Choroid plexus epithelial cell (primary cell): Measurements from ENCODE around the gene PACSIN2.
"Not testable (repeated sequence)": the region's sequence is repeated elsewhere in the genome, so short reads cannot be mapped to it uniquely, and the experiment has no call there.

ENCODE experiments used
- DNase-seq: peaks from one replicate; pipeline ENCODE4 v3.0.0-alpha.2; 2010; ENCODE audit warnings: low read depth
- H3K4me3 ChIP-seq: 2 replicates; pipeline ENCODE4 v1.5.1; 2011; ENCODE audit warnings: low read depth, mild to moderate bottlenecking, control low read depth, low read length, moderate library complexity
- TF ChIP-seq, protein P1 (sequence below): conservative IDR thresholded peaks from 2 replicates; pipeline ENCODE4 v1.5.1; 2011; ENCODE audit warnings: low read depth, mild to moderate bottlenecking, control low read depth, inconsistent platforms, low read length, moderate library complexity

Gene PACSIN2

DNA sequence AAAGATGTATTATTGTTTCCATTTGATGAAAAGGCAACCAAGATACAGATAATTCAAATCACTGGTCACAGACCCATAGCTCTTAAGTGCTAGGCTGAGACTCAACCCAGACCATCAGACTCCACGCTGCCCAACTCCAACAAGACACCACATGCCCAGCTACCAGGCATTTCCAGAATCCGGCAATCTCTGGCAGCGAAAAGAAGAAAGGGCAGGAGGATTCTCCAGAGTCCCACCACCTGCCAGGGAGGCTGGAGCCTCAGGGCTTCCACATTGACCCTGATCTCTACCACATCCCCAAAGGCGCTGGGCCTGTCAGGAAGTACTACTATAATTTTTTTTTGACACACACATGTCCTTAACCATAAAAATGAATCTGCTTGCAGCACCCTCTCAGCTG, 96.4 kb downstream of the PACSIN2 start:
- H3K4me3 ChIP-seq: no peak overlapping the region
- TF ChIP-seq, protein P1, sequence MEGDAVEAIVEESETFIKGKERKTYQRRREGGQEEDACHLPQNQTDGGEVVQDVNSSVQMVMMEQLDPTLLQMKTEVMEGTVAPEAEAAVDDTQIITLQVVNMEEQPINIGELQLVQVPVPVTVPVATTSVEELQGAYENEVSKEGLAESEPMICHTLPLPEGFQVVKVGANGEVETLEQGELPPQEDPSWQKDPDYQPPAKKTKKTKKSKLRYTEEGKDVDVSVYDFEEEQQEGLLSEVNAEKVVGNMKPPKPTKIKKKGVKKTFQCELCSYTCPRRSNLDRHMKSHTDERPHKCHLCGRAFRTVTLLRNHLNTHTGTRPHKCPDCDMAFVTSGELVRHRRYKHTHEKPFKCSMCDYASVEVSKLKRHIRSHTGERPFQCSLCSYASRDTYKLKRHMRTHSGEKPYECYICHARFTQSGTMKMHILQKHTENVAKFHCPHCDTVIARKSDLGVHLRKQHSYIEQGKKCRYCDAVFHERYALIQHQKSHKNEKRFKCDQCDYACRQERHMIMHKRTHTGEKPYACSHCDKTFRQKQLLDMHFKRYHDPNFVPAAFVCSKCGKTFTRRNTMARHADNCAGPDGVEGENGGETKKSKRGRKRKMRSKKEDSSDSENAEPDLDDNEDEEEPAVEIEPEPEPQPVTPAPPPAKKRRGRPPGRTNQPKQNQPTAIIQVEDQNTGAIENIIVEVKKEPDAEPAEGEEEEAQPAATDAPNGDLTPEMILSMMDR: no peak
- DNase-seq: no peak

GRCh38 chr22:42917358-42917757, 97.6 kb downstream of the PACSIN2 start:
- not testable (repeated sequence) for DNase-seq, H3K4me3 ChIP-seq

- no peak overlapping the region for H3K4me3 ChIP-seq
- no peak for DNase-seq
- TF ChIP-seq, protein P1: no peak
Measured at GRCh38 chr22:42915980-42916765, 98.8 kb downstream of the PACSIN2 start.

DNA sequence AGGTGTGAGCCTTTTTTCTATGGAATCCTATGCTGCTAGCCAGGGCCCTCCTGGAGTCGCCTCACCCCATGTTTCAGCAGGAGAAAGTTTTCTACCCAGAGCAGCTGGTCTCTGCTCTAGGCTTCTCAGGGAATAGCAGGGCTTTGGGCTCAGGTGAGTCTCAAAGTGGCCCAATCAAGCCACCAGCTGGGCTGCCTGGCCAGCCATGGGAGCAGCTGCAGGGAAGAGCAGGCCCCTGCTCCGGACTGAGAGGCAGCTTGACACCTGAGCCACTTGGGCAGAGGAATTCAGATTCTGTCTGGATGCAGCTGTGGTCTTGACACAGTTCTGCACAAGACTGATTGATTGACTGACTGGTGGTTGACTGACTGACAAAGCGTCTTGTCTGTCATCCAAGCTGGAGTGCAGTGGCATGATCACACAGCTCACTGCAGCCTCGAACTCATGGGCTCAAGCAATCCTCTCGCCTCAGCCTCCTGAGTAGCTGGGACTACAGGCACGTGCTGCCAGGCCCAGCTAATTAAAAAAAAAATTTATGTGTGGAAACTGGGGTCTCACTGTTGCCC, 100.4 kb downstream of the PACSIN2 start:
- TF ChIP-seq, protein P1: no peak
- no peak overlapping the region for H3K4me3 ChIP-seq
- DNase-seq: no peak

- TF ChIP-seq, protein P1: no peak
- DNase-seq: no peak
Measured at GRCh38 chr22:42913874-42914510, 101.0 kb downstream of the PACSIN2 start.

DNA sequence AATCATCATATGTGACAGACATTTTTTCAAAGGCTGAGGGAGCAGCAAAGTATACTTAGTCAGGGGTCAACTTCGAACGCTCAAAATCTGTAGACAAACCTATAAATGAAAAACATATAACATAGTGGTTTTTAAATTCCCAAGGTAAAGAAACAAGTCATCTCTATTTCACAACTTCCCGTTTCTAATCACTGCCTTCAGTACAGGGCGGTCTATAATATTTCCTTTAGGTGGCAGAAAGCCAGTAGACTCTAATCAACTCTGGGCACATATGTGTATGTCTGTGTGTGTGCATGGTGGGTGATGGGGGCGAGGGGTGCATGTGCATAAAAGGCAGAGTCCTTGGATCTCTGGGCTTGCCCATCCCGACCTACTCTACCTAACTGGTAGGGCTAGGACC, 102.9 kb downstream of the PACSIN2 start:
- H3K4me3 ChIP-seq: no peak overlapping the region
- peak; percentile 38 for DNase-seq
- TF ChIP-seq, protein P1: no peak

More at GRCh38 chr22:42913874-42914510, 101.0 kb downstream of the PACSIN2 start:
- no peak overlapping the region for H3K4me3 ChIP-seq

DNA sequence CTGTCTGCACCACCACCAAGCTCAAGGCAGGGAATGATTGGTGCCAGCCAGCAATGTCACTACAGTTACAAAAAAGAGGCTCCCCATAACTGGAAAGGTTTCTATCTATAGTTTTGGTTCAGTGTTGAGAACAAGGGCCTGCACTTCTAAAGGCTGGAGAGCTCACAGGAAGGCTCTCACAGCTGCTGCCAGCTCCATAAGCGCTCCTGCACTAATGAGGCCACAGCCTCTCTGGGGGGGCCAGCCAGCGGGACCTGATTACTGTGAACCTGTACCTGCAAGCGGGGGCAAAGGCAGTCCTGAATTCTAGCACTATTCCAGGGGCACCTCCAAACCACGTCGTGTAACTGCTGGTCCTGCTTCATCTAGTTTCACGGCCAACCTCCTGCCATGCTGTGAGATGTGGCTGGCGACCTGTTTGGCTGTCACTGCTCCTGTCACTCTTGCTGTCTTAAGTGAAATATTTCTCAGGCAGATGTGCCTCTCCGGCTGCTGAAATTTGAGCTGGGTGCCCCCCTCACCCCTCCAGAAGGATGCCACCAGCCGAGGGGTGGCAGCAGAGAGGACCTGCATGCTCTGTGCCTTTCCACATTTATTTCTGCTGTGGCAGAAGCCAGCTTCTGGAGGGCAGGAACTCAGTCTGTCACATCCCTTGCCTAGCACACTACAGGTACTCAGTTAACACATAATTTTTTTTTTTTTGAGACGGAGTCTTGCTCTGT, 104.6 kb downstream of the PACSIN2 start:
- DNase-seq: no peak
- TF ChIP-seq, protein P1: no peak
- H3K4me3 ChIP-seq: no peak overlapping the region
